ENCODE results near the gene DENND2C. TPM values are rescaled to one million over a fixed set of nuclear protein-coding genes. Genes with fewer than 3 reads are reported as not detected.
"Not testable (repeated sequence)": the region's sequence is repeated elsewhere in the genome, so short reads cannot be mapped to it uniquely, and the experiment has no call there.

DENND2C gene
- total and polyA plus RNA-seq, 10 donors: 0.28 to 3.1 (median 1.6) TPM

- peaks cover 18 to 50% (median 42%) of the 10 kb centered on the region in 6 donors for H3K4me1 ChIP-seq
- H3K27ac ChIP-seq: peak within 1 kb of the TSS; percentile 88 to 94 (median 90)
- DNase-seq: peak; percentile 97
- TF ChIP-seq POLR2A (IDR thresholded peaks at IDR 0.05) (peak; percentile 22 to 93 (median 71)), POLR2AphosphoS5 (IDR thresholded peaks at IDR 0.05) (peak; percentile 69 to 98 (median 96))
- TF ChIP-seq, protein P1, sequence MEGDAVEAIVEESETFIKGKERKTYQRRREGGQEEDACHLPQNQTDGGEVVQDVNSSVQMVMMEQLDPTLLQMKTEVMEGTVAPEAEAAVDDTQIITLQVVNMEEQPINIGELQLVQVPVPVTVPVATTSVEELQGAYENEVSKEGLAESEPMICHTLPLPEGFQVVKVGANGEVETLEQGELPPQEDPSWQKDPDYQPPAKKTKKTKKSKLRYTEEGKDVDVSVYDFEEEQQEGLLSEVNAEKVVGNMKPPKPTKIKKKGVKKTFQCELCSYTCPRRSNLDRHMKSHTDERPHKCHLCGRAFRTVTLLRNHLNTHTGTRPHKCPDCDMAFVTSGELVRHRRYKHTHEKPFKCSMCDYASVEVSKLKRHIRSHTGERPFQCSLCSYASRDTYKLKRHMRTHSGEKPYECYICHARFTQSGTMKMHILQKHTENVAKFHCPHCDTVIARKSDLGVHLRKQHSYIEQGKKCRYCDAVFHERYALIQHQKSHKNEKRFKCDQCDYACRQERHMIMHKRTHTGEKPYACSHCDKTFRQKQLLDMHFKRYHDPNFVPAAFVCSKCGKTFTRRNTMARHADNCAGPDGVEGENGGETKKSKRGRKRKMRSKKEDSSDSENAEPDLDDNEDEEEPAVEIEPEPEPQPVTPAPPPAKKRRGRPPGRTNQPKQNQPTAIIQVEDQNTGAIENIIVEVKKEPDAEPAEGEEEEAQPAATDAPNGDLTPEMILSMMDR (IDR thresholded peaks at IDR 0.05 in 8 of 11, conservative IDR thresholded peaks at IDR 0.05 in 3 of 11): peak in 1 of 11 experiments; percentile 25
- intact Hi-C loops (cut with DNase I; ENCODE audit: low total_unique reads): loop anchor here (10.0 kb wide), 1 partner anchor 133 kb away; the partner anchor contains the start of gene NRAS
- H3K27me3 ChIP-seq (replicated peaks in 1 of 7): no peaks in the 10 kb centered on the region
- H3K9me3 ChIP-seq: no peaks in the 10 kb centered on the region
- peak within 1 kb of the TSS; percentile 40 to 80 (median 58) for H3K4me3 ChIP-seq
- 6 to 10% (median 7%) methylated on average over 35 to 40 of the region's 40 CpGs for WGBS, 5 donors
- H3K36me3 ChIP-seq: peaks cover 0 to 55% (median 24%) of the 10 kb centered on the region in 6 donors
Measured at GRCh38 chr1:114581335-114582287, 88.2 kb downstream of the DENND2C start, which contains the start of gene BCAS2. Gene BCAS2 (minus strand): TSS chr1:114581615. CDS start chr1:114581591, 24 bp downstream.

GRCh38 chr1:114574365-114574764, 95.5 kb downstream of the DENND2C start:
- peaks cover under 1 to 27% (median 17%) of the 10 kb centered on the region in 6 donors for H3K4me1 ChIP-seq
- DNase-seq: no peak
- TF ChIP-seq, protein P1 (IDR thresholded peaks at IDR 0.05 in 8 of 11, conservative IDR thresholded peaks at IDR 0.05 in 3 of 11): no peak
- 91 to 97% (median 97%) methylated on average over 2 of the region's 2 CpGs for WGBS, 5 donors
- intact Hi-C loops (cut with DNase I; ENCODE audit: low total_unique reads): no loop called here
- H3K4me3 ChIP-seq: no peak overlapping the region
- no peaks in the 10 kb centered on the region for H3K9me3 ChIP-seq
- H3K27ac ChIP-seq: no peak overlapping the region
- peaks cover 6 to 100% (median 90%) of the 10 kb centered on the region in 6 donors for H3K36me3 ChIP-seq
- H3K27me3 ChIP-seq (replicated peaks in 1 of 7): no peaks in the 10 kb centered on the region

- intact Hi-C loops (cut with DNase I; ENCODE audit: low total_unique reads): no loop called here
- no peaks in the 10 kb centered on the region for H3K27me3 ChIP-seq (replicated peaks in 1 of 7)
- TF ChIP-seq, protein P1 (IDR thresholded peaks at IDR 0.05 in 8 of 11, conservative IDR thresholded peaks at IDR 0.05 in 3 of 11): no peak
- no peak for TF ChIP-seq POLR2AphosphoS5 (IDR thresholded peaks at IDR 0.05)
- TF ChIP-seq POLR2A (IDR thresholded peaks at IDR 0.05): no peak
- no peak overlapping the region for H3K4me3 ChIP-seq
- H3K36me3 ChIP-seq: peaks cover 10 to 52% (median 40%) of the 10 kb centered on the region in 6 donors
- H3K27ac ChIP-seq: no peak overlapping the region
- no peak for DNase-seq
- H3K4me1 ChIP-seq: peaks cover 0 to 21% (median 5%) of the 10 kb centered on the region in 6 donors
- H3K9me3 ChIP-seq: no peaks in the 10 kb centered on the region
Measured at GRCh38 chr1:114564141-114564540, 105.7 kb downstream of the DENND2C start.

GRCh38 chr1:114562978-114563510, 106.8 kb downstream of the DENND2C start:
- H3K27ac ChIP-seq; H3K4me3 ChIP-seq; H3K9me3 ChIP-seq; H3K27me3 ChIP-seq (replicated peaks in 1 of 7); intact Hi-C loops (cut with DNase I; ENCODE audit: low total_unique reads); DNase-seq: not testable (repeated sequence)
- Histone ChIP-seq H3K4me1 (peaks cover 0 to 31% (median 8%) of the 10 kb centered on the region in 6 donors), H3K36me3 (peaks cover 10 to 41% (median 29%) of the 10 kb centered on the region in 6 donors)
- WGBS, 5 donors: 86 to 95% (median 87%) methylated on average over 3 of the region's 3 CpGs

Data from spleen (tissue), 11 donors.